DMS79 (cell line): ENCODE measurements around the gene RSAD1.
A peak's percentile ranks its signal among the peaks of the same experiment; 100 is the strongest.

Source experiments
- DNase-seq: peaks from one replicate; lab custom pipeline; 2025; lab: John Stamatoyannopoulos, UW

RSAD1 gene

GRCh38 chr17:50493744-50494143, 15.1 kb downstream of the RSAD1 start:
- DNase-seq, result no peak

GRCh38 chr17:50495217-50495823, 16.7 kb downstream of the RSAD1 start:
- no peak for DNase-seq

- DNase-seq, result no peak
These were observed 17.3 kb downstream of the RSAD1 start for GRCh38 chr17:50495918-50496317.

- DNase-seq, result no peak
These were observed 19.6 kb downstream of the RSAD1 start for GRCh38 chr17:50498021-50498874.

DNA sequence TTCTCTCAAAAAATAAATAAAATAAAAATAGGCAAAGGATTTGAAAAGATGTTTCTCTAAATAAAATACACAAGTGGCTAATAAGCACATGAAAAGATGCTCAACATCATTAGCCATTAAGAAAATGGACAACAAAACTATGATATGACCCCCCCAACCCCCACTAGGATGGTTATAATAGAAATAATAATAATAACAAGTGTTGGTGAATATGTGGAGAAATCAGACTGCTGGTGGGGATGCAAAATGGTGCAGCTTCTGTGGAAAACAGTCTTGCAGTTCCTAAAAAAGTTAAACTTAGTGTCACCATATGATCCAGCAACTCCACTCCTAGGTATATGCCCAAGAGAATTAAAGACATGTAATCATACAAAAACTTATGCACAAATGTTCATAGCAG, 20.6 kb downstream of the RSAD1 start:
- no peak for DNase-seq

DNA sequence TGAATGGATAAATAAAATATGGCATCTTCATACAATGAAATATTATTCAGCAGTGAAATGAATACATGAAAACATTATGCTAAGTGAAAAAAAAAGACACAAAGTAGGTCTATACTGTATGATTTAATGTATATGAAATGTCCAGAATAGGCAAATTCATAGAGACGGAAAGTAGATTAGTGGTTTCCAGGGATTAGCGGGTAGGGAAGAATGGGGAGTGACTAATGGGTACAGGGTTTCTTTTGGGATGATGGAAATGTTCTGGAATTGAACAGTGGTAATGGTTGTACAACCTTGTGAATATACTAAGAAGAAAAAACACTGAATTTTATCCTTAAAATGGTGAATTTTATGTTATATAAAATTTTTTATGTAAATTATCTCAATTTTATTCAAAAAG, 21.1 kb downstream of the RSAD1 start:
- no peak for DNase-seq

GRCh38 chr17:50501054-50501453, 22.4 kb downstream of the RSAD1 start:
- no peak for DNase-seq

DNA sequence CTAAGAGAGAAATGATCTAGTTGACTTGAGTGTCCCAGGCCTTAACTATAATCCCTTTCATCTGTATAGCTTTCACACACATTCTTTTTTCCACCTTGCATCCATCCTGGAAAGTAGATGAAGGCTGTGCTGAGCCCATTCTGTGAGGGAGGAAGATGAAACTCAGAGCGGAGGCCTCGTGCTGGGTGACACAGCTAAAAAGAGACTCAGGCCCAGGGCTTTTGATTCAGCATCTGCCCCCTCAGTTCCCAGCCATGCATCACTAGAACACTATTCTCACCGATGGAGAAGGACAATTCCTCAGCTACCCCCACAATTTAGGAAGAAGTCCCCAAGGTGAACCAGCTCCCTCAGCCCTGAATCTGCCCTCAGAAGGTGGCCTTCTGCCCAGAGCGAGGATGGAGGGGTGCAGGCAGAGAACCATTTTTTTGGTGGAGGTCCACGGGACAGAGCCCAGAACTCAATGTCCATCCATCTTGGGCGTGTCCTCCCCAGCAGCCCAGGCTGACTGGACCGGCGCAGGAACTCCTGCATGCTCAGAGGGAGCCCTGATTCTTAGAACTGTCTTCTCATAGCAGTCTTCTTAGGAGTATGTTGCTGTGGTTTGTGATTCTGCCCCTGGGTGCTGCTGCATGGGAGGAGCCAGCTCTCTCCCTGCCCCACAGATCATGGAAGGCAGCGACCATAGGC, 23.8 kb downstream of the RSAD1 start:
- no peak for DNase-seq

DNA sequence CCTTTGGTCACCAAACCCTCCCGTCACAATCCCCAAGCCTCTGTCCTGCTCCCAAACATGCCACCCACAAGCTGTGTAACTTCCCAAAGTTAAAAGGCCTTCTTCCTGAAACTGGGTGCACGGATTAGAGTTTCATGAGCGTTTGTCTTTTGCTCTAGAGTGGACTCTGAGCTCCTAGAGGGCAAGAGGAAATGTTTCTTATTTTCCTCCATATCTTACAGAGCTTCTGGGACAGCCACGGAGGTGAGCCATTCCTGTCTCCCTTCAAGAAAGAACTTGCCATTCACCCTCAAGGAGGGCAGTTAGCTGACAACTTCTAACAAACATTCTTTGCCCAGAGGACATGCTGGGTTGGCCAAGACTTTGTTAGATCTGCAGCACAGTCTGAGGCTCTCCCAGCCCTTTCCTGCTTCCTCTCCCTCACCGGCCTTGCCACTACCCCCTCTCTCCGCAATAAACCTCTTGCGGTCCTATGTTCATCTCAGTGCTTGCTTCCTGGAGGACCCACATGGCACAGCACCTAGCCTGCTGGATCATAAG, 27.0 kb downstream of the RSAD1 start:
- no peak for DNase-seq

- DNase-seq, result no peak
These were observed 27.6 kb downstream of the RSAD1 start for GRCh38 chr17:50506298-50506697.

DNA sequence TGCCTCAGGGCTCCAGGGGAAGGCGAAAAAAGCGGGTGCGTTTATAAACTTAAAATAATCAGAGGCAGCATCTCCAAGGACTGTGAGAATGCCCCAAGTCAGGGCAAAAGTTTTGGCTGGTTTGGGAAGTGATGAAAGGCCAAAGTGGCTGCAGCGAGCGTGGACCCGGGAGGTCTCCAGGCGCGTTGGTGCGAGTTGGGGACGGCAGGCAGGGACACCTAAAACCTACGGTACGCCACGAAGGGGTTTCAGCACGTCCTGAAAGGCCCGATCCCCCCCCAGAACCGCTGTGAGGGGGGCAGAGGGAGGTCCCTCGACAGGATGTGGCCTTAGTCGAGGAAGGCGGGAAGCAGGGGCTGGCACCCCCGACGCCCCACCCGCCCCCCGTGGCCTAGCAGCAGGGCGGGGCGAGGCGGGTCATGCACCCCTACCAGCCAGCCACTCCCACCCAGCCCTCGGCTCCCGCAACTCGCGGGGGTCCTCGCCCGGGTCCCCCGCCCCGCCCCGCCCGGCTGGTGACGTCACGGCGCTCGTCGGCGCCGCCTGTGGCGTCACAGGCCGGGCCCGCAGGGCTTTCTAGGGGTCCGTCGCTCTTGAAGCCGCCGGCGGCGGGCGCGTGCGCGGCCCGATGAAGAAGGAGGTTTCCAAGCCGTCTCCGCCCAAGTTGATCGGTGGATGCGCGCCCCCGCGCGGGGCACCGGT, 29.4 kb downstream of the RSAD1 start, which contains the start of gene MYCBPAP:
Gene MYCBPAP, plus strand, starts transcription at position 569 of the 702 bp plus-strand sequence. CDS start 236 bp downstream, outside the sequence.
- peak; percentile 33 for DNase-seq

GRCh38 chr17:50508573-50509460, 30.2 kb downstream of the RSAD1 start:
- no peak for DNase-seq

DNA sequence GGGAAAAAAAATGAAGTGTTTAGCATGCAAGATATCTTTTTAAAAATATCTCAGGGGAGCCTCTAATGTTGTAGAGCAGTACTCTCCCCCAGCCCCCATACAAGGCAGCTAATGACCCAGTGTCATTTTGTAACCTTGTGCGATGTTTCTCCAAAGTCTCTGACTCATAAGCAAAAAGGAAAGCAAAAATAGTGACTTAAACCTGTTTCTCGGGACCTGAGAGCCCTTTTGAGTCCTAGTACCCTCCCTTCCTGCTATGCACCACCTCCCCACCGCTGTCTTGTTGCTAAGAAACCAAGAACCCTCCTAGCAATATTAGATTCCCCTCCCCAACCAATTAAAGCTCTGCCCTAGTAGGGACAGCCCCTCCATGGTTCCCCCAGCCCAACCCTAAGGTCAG, 32.4 kb downstream of the RSAD1 start:
- no peak for DNase-seq

- no peak for DNase-seq
These were observed 34.8 kb downstream of the RSAD1 start for GRCh38 chr17:50513495-50513894.

DNA sequence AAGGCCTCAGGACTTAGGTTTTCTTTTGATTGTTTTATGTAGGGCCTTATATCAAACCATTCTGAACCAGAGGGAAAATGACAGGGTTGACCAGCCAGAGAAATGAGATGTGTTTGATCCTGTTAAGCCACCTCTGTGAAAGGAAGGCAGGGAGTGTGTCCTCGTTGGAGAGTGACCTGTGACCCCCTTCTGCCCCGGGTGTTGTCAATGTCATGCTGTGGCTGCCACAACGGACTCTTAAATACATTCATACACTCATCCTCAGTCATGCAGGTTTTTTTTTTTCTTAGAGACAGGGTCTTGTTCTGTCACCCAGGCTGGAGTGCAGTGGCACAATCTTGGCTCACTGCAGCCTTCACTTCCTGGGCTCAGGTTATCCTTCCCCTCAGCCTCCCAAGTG, 35.7 kb downstream of the RSAD1 start:
- no peak for DNase-seq

DNA sequence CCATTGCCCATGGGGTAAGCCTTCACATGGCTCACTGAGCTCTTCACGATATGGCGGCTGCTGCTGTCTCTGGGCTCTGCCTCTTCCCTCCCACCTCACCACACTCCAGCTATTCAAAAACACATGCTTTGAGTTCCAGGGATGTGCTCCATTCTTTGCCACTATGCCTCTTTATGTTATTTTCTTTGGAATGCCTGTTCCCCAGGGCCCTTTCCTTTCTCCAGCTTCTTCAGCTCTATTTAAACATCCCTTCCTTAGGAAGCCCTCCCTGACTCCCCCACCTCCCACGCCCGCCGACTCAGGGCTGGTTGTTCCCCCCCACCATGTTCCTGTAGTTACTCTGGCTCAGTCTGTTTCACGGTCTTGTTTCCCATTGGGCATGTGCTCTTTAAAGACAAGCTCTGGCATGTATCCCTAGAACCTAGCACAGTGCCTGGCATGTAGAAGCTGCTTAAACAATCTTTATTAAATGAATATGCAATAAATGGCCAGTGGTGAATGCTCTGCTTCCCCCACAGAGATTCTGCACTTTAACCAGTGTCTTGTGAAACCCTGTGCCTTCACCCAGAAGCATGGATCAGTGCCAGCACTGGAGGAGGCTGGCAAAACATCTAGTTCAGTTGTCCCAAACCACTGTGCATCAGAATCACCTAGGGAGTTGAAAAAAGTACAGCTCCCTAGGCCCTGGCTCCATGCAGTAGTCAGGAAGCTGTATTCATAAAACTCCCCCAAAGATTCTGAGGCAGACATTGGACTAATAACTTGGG, 36.5 kb downstream of the RSAD1 start:
- DNase-seq, result no peak

DNA sequence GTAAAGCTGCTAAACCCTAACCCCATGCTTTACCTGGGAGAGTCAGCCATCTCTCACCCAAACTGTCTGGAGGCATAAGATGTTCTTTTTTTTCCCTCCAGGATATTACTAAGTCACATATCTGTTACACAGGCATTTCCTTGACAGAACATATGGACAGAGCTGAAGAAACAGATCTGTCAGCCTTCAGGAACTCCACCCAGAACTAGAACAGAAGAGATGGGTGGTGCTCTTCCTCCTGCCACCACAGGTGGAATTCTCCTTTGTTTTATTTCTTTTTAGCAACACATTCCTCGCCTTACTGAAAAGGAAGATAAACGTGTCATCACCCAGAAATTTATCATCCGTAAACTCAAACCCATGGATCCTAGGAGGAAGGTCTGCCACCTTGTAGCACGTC, 38.4 kb downstream of the RSAD1 start:
- no peak for DNase-seq

DNA sequence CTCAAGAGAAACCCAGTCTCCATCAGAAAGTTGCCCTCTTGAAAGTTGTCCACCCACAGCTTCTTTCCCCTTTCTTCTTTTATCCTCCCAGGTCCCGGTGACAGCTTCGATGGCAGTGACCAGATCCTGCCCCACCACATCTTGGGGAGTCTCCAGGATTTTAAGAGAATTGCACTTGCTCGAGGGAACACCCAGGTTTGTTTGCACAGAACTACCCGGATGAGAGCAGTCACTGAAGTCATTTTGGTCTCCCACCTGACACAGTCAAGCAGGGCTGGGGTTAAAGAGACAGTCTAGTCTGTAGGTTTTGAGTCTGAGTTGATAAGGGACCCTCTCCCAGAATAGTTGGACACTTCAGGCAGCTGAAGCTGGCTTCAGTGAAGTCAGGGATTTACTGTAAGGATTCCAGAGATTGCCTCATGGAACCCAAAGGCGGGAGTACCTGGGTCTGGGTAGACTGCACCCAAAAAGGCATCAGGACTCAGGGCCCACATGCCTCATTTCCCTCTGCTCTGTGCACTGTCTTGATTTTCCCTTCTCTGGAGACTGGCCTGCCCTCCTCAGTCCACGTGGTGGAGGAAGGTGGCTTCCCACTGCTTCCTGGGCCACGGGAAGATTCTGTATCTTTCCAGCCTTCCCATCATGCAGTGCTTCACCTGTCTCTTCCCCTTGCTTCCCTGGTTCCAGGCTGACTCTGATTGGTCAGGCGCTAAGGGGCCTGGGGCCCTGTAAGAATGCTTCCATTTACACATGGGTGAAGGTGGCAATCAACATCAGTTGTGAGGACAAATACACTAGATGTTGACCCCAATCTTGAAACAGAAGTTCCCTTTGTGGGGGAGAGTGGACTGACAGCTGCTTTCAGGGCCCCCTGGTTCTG, 39.1 kb downstream of the RSAD1 start:
- no peak for DNase-seq

DNA sequence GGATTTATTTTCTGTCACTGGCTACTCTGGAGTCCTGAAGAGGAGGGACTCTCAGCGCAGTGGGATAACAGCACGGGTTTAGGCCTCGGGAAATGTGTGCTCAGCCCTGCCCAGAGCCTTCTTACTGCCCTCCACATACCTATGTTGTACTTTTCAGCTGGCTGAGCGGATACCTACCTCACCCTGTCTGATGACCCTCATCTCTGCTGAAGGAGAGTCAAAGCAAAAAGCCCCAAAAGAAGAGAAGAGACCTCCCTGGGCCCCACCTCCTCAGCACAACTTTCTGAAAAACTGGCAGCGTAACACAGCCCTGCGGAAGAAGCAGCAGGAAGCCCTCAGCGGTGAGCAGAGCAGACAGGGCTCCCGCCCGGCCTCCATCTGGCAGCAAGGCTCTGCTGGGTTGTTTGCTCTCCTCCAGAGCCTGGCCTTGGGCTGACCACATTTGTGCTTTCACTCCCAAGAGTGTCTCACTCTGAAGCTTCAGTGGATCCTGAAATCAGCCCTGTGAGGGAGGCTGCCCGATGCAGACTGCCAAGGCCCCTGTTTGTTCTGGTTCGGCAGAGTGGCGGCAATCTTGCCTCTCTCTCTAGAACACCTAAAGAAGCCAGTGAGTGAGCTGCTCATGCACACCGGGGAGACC, 39.8 kb downstream of the RSAD1 start:
- DNase-seq, result no peak
